Activated T-helper 1 cell treated with anti-CD3 and anti-CD28 coated beads, Interleukin-2, amount 50 U/mL, for 16 hours (primary cell): ENCODE results near the gene PRRT1.
"Not testable (repeated sequence)": the region's sequence is repeated elsewhere in the genome, so short reads cannot be mapped to it uniquely, and the experiment has no call there.

Experiments
- DNase-seq, 2 donors: peaks; one replicate each; pipeline ENCODE4 v3.0.0-alpha.2; 2020; ENCODE audit warnings: low read depth in 1 of 2, low spot score in 1 of 2

The PRRT1 gene

DNA sequence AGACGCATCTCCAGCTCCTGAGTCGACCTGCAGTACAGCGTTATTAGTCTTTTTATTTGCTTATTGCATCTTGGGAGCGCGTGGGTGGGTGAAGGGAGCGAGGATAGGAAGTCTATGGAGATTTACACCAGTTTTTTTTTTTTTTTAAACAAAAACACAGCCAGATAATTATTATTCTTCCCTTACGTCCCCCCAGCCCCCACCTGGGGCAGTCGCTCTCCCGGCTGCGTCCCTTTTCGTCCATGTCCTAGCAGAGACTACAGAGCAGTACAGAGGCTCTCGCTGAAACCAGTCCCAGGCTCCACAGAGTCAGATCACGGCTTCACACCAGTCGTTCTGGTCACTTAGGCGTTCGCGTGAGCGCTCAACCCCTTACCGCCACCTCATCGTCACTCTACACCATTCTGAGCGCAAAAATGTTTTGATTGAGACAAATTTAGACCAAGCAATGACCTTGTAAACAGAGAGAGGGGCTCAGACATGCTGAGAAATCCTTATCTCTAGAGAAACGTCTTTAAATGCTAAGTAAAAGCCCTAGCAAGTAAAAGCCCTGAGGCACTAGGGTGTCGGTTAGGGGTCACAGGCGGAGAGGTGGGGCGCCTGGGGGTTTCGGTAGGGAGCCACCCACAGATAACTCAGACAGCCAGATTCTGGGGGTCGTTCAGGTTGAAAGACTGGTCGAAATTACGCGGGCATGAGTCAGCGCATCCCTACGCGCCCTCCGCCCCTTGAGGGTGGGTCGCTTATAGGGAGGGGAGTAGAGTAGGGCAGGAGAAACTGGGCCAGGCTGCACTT, 1.2 kb upstream of the PRRT1 start:
- DNase-seq, result no peak

DNA sequence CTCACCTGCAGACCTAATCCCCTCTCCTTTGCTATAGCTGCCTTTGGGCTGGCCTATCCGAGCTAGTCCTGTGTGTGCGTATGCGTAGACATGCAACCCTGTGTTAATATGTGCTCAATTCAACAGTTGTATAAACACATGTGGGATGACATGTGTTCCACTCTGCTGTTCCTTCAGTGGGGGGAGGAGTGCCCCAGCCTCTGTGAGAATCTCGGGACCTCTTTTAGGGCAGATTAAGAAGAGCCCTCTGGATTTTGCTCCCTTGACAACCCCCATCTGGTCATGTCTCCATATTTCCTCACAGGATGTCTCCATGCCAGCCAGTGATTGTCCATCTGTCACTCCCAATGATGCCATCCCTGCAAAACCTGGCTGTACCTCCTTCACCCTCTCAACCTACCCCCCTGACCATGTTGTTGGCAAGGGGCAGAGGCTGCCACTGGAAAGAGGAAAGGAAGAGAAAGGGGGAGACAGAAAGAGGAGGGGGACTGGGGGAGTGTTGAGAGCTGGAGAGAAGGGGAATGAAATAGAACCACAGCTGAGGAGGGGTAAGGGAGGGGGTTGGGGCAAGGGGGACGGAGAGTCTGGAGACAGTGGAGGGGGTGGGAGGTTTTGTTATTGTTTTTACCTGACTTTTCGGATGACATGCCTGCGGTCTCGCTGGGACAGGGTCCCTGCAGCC, 417 bp downstream of the PRRT1 start:
- DNase-seq, result no peak

DNA sequence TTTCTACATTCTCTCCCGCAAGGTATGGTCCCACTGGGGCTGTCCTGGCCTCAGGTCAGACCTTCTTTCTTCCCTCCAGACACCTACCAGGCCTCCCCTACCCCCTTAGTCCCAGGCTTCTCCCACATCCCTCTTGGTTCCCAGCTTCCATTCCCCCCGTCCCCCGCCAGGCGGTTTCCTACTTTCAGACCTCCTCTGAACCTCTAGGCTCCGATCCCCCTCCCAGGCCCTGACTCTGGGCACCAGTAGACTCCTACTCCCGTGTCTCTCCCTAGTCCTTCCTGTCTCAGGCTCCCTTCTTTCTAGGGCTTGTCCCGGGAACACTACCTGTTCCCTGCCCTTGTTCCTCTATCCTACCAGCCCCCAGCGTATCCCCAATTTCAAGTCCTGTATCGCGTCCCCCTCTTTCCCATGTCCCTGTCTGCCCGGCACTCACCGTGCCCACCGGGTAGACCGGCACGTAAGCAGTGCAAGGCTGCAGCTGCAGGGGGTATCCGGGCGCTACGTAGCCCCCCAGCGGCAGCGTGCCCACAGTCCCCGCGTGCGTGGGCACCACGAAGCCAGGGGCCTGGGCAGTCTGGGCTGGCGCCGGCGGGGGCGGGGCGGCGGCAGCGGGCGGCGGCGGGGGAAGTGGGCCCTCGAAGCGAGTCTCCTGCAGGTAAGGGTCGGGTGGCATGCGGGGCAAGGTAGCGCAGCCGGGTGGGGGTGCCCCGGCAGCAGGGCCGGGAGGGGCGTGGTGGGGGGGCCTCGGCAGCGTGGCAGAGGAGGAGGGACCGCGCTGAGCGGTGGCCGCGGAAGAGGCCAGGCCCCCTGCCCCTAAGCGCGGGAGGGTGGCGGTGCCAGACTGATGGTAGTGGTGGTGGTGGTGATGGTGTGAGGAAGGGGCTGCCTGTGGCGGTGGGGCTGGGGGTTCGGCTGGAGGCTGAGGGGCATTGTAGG, 1.5 kb downstream of the PRRT1 start:
- no peak for DNase-seq

DNA sequence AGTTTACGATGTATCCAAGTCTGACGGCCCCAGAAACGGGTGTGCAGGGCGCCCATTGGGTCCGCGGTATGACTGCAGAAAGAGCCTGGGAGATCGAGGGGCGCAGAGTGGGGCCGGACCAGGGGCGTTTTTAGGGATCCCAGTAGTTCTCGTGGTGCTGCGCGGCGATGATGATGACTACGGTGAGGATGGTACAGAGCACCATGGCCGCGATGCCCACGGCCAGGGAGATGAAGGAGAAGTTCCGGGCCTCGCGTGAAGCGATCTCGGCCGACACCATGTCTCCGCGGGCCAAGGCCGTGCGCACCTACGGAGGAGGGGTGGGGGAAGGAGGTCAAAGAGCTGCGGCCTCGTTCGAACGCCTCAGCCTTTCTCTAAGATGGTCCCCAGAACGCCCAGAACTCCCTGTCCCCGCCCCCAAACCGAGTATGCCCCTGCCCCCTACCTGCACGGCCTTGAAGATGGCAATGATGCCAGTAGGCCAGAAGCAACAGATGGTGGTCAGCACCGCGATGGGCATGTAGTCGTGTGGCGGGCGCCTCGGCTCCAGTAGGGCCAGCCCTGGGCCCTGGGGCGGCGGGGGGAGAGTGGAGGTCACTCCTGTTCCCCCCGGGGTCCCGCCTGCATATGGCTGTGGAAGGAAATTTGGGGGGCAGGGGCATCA, 2.5 kb downstream of the PRRT1 start:
- DNase-seq, result no peak

DNA sequence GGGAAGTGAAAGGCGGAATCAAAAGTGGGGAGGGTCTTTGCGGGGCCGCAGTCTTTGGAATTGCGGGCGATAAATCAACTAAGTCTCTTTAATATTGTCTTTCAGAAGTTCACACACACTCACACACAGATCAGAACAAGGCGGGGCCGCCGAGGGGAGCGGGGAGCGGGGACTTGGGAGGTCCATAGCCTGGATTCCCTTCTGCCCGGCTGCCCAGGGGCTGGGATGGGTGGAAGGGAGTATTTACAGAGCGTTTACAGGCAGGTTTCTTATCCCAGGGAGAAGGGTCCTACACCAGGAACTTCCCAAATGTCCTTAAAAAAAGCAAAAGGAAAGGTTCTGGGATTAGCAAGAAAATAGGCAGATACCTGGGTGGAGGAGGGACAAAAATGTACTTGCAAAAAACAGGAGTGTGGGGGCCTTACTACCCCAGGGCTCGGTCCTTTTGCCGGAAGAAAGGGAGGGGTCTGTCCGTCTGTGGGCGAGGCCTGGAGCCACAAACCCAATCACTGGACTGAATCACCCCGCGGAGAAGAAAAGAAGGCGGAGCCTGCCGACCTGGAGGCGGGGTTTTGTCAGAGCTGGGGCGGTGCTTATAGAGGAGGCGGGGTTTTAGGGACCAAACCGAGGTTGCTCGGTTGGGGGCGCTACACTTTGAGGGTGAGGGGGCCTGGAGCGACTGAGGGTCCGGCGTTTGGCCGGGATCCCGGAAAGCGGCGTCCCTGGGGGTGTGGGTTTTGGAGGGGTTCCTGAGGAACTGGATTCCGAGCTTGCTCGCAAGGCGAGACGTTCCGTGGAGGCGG, 3.2 kb downstream of the PRRT1 start:
- peak; percentile 25 to 52 for DNase-seq

DNA sequence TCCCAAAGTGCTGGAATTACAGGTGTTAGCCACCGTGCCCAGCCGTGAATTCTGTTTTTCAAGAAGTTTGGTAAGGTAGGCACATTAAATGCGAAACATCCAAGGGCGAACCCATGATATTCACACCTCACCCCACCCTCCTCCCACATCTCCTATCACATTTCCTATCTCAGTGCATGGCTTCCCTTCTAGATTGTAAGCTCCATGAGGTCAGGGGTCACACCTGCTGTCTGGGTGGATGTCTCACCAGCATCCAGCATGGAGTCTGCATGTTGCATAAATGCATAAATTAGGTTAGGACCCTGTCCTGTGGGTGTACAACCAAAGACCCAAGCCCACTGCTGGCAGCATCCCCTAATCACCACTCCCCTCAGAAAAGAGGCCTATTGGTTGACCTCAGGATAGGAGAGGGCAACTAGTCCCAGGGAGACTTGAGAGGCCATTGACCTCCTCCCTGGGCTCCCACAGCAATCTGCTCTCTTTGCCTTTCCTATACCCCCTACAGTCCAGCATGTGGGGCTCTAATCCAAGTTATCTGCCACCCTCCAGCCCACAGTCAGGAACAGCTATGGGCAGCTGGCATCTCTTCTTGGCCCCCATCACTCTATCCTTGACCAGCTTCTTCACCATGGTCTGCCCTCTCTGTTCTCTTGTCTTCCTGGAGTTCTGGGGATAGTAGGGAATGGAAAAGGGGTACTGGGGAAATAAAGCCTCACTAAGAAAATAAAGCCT, 4.2 kb downstream of the PRRT1 start:
- DNase-seq, result no peak

DNA sequence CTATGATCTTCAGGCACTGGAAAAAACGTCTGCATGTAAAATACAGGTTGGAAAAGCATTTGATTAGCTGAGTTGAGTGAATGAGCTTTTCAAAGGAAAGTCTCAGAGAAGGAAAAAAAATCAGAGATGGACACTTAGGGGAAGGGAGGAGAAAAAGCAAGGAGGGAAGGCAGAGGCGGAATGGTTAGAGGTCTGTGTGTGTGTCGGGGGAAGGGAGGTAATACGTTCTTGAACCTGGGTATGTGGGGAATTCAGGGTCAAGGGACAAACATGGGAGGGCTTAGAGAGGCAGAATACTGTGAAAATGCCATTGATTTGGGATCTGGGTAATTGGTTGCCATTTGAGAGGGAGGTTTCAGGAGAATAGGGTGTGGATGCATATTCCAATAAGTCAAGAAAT, 5.1 kb downstream of the PRRT1 start:
- DNase-seq, result no peak

DNA sequence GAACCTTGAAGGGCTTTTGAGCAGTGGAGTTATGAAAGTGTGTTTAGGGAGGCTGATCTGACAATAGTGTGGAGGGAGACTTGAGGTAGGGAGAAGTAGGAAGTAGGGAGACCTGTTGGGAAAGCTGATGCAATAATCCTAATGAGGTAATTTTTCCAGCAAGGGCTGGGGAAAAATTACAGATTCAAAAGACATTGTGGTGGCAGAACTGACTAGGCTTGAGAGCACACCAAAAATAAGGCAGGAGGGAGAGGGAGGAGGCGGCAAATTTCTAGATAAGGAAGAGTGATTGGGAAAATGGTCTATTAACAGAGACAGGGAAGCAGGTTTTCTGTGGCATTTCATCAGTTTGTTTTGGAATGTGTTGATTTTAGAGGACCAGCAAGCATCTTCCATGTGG, 5.5 kb downstream of the PRRT1 start:
- no peak for DNase-seq

DNA sequence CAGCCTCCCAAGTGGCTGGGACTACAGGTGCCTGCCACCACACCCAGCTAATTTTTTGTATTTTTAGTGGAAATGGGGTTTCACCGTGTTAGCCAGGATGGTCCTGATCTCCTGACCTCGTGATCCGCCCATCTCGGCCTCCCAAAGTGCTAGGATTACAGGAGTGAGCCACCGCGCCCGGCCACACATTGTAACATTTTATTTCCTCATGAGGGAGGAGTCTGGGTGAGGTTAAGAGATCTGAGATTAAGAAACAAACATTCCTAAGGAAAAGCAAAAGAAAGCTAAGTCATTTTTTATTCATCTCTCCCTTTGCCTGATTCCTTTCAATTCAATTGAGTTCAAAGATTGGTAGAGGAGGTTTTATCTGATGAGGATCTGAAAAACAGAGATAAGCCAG, 7.5 kb downstream of the PRRT1 start:
- DNase-seq, result not testable (repeated sequence)

DNA sequence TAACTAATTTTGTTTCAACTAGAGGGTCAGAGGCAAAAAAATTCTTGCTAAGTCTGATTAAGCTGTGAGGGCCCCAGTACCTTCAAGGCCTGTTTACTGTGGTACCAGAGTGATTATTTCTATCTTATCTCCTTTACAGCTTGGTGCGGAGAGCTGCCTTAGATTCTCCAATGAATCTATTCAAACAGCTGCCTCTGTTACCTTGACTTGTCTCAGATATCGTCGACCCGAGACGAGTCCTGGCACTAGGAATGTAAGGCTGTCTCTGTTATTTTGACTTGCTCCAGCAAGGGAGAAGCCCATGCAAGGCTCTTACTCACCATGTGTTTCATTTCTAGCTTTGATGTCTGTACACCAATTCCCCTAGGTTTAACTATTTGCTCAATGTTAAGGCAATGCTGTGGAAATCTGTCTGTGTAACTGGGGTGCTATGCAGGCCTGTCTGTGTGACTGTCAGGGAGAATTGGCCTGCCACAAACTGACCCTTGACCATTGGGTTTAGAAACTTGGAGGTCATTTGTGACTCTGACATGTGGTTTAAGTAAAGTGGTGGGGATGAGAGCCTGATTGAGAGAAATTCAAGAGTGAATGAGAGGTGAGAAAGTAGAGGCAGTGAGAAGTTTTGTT, 11.2 kb downstream of the PRRT1 start:
- DNase-seq, result no peak

DNA sequence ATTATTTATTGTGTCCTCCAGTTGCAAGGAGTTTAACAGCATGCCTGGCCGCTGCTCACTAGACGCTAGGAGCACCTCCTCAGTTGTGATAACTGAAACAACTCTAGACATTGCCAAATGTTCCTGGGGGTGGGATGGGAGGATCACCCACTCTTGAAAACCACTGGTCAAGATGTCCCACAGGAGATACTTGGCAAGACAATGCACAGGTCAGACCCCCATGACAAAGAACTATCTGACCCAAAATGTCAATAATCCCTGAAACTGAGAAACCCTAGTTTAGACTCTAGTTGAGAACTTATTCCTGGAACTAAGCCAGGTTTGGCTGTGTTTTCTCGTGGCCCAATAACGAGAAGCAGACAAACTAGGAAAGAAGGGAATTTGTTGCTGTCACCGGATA, 12.1 kb downstream of the PRRT1 start:
- DNase-seq, result no peak

DNA sequence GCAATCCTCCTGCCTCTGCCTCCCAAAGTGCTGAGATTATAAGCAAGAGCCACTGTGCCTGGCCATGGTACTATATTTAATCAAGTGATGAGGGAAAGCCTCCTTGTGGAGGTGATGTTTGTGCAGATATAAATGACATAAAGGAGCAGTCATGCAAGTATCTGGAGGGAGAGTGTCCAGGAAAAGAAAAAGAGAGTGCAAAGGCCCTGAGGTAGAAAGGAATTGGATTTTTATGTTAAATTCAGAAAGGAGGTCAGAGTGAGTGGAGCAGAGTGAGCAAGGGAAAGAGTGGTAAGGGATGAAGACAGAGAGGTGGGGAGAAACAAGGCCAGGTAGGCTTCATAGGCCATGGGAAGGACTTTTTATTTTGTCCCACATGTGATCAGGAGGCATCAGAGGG, 14.3 kb downstream of the PRRT1 start:
- no peak for DNase-seq

DNA sequence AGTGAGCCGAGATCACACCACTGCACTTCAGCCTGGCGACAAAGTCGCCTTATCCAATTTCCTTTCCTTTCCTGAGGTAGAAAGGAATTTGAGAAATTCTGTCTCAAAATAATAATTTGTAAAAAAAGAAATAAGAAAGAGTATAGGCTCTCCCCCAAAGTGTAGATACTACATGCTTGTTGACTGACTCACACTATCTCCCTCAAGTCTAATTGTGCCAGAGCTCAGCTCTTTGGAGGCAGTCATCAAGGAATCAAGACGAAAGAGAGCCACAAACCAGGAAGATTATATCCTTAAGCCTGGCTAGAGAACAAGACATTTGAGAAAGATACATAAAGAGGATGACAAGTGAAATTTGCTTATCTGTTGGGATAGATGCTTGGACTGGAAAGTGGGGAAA, 18.0 kb downstream of the PRRT1 start:
- DNase-seq, result no peak

DNA sequence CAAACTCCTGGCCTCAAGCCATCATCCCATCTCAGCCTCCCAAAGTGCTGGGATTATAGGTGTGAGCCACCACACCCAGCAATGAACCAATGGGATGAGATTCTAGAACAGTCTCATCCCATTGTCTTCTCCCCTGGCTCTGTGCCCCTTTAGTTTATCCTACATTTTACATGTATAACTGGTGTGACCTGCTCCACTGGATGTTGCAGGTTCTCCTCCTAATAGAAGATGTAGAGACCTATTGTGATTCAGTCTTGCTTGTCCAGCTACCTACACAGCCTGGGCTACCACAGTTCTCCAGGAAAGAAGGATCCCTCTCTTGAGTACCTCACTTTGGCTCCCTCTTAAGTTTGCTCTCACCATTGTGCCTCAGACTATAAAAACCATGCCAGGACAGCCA, 19.6 kb downstream of the PRRT1 start:
- no peak for DNase-seq

DNA sequence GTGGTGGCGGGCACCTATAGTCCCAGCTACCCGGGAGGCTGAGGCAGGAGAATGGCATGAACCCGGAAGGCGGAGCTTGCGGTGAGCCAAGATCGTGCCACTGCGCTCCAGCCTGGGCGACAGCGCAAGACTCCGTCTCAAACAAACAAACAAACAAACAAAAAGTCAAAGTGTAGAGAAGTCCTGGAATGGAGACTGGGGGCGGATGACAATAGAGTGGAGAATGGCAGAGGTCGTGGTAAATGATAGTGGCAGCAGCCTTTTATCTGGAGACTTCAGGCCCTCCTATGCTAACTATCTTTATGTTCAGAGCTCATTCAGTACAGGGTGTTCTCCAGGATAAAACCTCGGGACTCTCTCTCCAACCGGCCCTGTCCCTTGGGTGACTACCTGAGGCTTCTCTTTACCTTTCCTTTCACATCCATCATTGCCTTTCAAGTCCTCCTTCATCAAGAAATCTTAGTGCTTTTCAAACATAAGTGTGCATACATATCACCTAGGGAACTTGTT, 20.2 kb downstream of the PRRT1 start:
- no peak for DNase-seq

DNA sequence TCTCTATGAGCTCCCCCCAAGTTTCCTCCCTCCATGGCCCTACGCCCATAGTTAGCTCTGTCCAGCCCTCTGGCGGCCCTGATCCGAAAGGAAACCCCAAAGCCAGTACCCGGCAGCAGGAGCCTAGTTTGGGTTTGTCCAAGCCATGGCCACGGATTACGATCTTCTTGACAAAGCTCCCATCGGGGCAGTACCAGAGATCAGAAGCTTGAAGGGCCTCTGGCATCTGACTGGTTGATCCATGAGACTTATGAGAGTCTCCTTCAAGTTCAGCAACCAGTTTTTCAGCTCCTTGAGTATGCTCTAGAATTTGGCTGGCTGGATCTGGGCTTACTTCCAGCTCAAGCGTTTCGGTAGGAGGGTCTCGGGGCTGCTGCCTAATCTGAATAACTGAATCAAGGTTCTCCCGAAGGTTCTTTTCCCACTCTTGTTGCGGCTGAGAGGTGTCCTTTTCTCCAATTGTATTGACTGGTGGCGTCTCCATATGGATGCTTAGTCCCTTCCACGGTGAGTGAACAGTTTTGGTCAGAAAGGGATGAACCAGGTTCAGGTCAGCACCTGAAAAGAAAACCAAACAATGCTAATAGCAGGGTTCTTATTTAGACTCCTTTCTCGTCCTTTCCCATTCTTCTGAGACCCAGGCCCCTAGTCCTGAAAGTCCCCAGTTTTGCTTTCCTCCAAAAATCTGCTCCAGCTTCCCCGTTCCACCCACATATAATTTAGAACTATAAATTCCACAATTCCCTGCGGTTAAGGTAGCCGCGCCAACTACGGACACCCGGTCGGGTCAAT, 22.2 kb downstream of the PRRT1 start:
- no peak for DNase-seq

DNA sequence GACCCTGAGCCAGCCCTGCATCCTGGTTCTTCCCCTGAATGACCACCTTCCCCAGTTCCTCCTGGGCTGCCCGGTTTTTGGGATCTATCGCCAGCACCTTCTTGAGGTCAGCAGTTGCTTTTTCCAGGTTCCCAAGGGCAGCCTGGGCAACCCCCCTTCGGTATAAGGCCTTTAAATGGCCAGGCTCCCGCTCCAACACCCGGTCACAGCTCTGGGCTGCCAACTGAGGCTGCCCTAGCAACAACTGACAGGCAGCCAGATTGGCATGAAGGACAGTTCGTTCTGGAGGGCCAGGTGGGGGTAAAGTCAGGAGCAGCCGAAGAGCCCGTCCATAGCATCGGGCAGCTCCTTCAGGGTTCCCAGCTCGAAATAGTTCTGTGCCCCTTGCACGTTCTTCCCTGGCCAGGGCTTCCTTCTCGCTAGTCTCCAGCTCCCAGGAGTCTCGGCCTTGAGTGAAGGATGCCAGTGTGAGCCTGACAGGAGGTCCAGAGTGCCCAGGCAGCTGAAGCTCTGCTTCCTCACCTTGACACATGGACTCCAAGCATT, 22.9 kb downstream of the PRRT1 start:
- no peak for DNase-seq
